Endothelial cell of umbilical vein (primary cell): Measurements from ENCODE around the gene DEFB127. TPM values are rescaled to one million over a fixed set of nuclear protein-coding genes. Genes with fewer than 3 reads are reported as not detected.

Experiments used
- BruUV-seq: library from RNA; stranded (reverse); fragments of 400-500 nt; replicated peaks from 2 replicates; lab custom pipeline; 2021; lab: Mats Ljungman, UMichigan
- CTCF ChIA-PET: fragments of 300-600, 350-600 bp; sonication (Branson Sonifier 250); formaldehyde crosslinking; loops from one replicate; lab custom pipeline; 2021; ENCODE audit warnings: antibody characterized with exemption, inconsistent platforms; lab: Charles Lee
- POLR2A ChIA-PET: fragments of 300-600, 350-600 bp; sonication (Branson Sonifier 250); formaldehyde crosslinking; loops from one replicate; lab custom pipeline; 2021; ENCODE audit warnings: antibody characterized with exemption, inconsistent platforms; lab: Charles Lee
- DNase-seq: peaks from one replicate; pipeline ENCODE4 v3.0.0-alpha.2; 2011; ENCODE audit warnings: low read depth, low spot score
- FAIRE-seq: peaks from 2 replicates; lab custom pipeline; 2011; peaks lifted over from hg19 to GRCh38; lab: Jason Lieb, UNC
- H2AFZ ChIP-seq: 2 replicates; pipeline ENCODE4 v1.6.0; 2012; ENCODE audit warnings: low read depth, low read length, control low read depth, inconsistent platforms
- H3K27ac ChIP-seq: 2 replicates; pipeline ENCODE4 v1.5.1; 2011; ENCODE audit warnings: low read depth, mild to moderate bottlenecking, control low read depth, low read length, moderate library complexity; ENCODE audit not compliant: insufficient read depth
- H3K27me3 ChIP-seq, 2 experiments: 2 replicates each; pipeline versions ENCODE4 v1.6.0 to v1.6.1; 2011; ENCODE audit warnings: low read length in 2 of 2, mixed read lengths in 1 of 2; ENCODE audit not compliant: control insufficient read depth in 2 of 2, insufficient read depth in 2 of 2
- H3K36me3 ChIP-seq, 2 experiments: 2 replicates in 1 of 2; 3 replicates in 1 of 2; pipeline ENCODE4 v1.5.1; 2011; ENCODE audit warnings: low read length in 2 of 2, mild to moderate bottlenecking in 1 of 2, moderate library complexity in 1 of 2; ENCODE audit not compliant: control insufficient read depth in 2 of 2, insufficient read depth in 2 of 2; ENCODE audit errors: extremely low read depth in 1 of 2
- H3K4me1 ChIP-seq: 3 replicates; pipeline ENCODE4 v1.5.1; 2011; ENCODE audit warnings: mild to moderate bottlenecking, low read length; ENCODE audit not compliant: control insufficient read depth, insufficient read depth; ENCODE audit errors: extremely low read depth
- H3K4me2 ChIP-seq: 2 replicates; pipeline ENCODE4 v1.6.1; 2011; ENCODE audit warnings: low read length, control low read depth, mixed read lengths; ENCODE audit not compliant: insufficient read depth
- H3K4me3 ChIP-seq, 3 experiments: fragments of 200-600 bp in 1 of 3; sonication (generic), shearing (Covaris generic) in 1 of 3; replicated peaks in 1 of 3; 2 replicates each; pipeline ENCODE4 v1.5.1; 2011 to 2016; ENCODE audit warnings: control low read depth in 3 of 3, low read length in 3 of 3, mild to moderate bottlenecking in 2 of 3, inconsistent platforms in 1 of 3, low read depth in 1 of 3, moderate library complexity in 1 of 3; ENCODE audit not compliant: insufficient read depth in 1 of 3
- H3K79me2 ChIP-seq: 2 replicates; pipeline ENCODE4 v1.6.0; 2012; ENCODE audit warnings: low read length, inconsistent platforms; ENCODE audit not compliant: control insufficient read depth, insufficient read depth
- H3K9ac ChIP-seq: replicated peaks from 2 replicates; pipeline ENCODE3; 2011; ENCODE audit warnings: low read length, control low read depth; ENCODE audit not compliant: insufficient read depth; ENCODE audit errors: extremely low read depth
- H3K9me1 ChIP-seq: replicated peaks from 3 replicates; pipeline ENCODE4 v1.6.0; 2011; ENCODE audit warnings: mild to moderate bottlenecking, low read length; ENCODE audit not compliant: control insufficient read depth, insufficient read depth; ENCODE audit errors: extremely low read depth
- H3K9me3 ChIP-seq: replicated peaks from 2 replicates; pipeline ENCODE4 v1.5.1; 2012; ENCODE audit warnings: low read length, inconsistent platforms; ENCODE audit not compliant: control insufficient read depth, insufficient read depth
- H4K20me1 ChIP-seq: replicated peaks from 2 replicates; pipeline ENCODE3; 2011; ENCODE audit warnings: mild to moderate bottlenecking, low read length; ENCODE audit not compliant: control insufficient read depth, insufficient read depth; ENCODE audit errors: extremely low read depth
- CTCF ChIP-seq, 2 donors: IDR thresholded peaks; 1 replicate in 1 of 2; 2 replicates in 1 of 2; pipeline ENCODE4 v1.5.1; 2011; ENCODE audit warnings: low read length in 2 of 2, mild to moderate bottlenecking in 2 of 2, moderate library complexity in 2 of 2, control low read depth in 1 of 2, inconsistent platforms in 1 of 2, low read depth in 1 of 2; ENCODE audit not compliant: insufficient read depth in 1 of 2; ENCODE audit errors: extremely low read depth in 1 of 2
- EZH2 ChIP-seq: IDR thresholded peaks from 2 replicates; pipeline ENCODE4 v1.6.1; 2012; ENCODE audit warnings: borderline replicate concordance, low read depth, mild to moderate bottlenecking, moderate library complexity, low read length, inconsistent platforms; ENCODE audit not compliant: severe bottlenecking
- FOS ChIP-seq: IDR thresholded peaks from 2 replicates; pipeline ENCODE4 v1.6.1; 2011; ENCODE audit warnings: mild to moderate bottlenecking, low read length, moderate library complexity, borderline replicate concordance; ENCODE audit not compliant: insufficient read depth
- GATA2 ChIP-seq: IDR thresholded peaks from 2 replicates; pipeline ENCODE4 v1.7.0; 2011; ENCODE audit warnings: low read depth, mild to moderate bottlenecking, moderate library complexity, mixed read lengths, low read length; ENCODE audit not compliant: insufficient read length, insufficient read depth
- JUN ChIP-seq: IDR thresholded peaks from 2 replicates; pipeline ENCODE4 v1.6.1; 2011; ENCODE audit warnings: borderline replicate concordance, low read depth; ENCODE audit not compliant: insufficient read length, insufficient read depth
- MAX ChIP-seq: IDR thresholded peaks from 2 replicates; pipeline ENCODE4 v1.6.1; 2011; ENCODE audit not compliant: insufficient read depth, insufficient read length
- MYC ChIP-seq: IDR thresholded peaks from one replicate; pipeline ENCODE4 v1.6.1; 2011; ENCODE audit warnings: mild to moderate bottlenecking, low read depth, low read length
- POLR2A ChIP-seq: IDR thresholded peaks from 2 replicates; pipeline ENCODE4 v1.6.1; 2012; ENCODE audit warnings: low read depth, mild to moderate bottlenecking, control low read depth, low read length
- POLR2AphosphoS5 ChIP-seq: IDR thresholded peaks from 2 replicates; pipeline ENCODE4 v1.6.1; 2012; ENCODE audit warnings: low read depth, mild to moderate bottlenecking, control low read depth, low read length, moderate library complexity; ENCODE audit not compliant: insufficient read depth
- dilution Hi-C: fragments of 300-500 bp; cut with MboI; formaldehyde crosslinking; loops from one replicate; pipeline ENCODE4 v1.15.0; 2019; ENCODE audit warnings: low sequenced_read_pairs; ENCODE audit not compliant: extremely low pct_ligation_motif_present
- intact Hi-C: fragments of 100-400 bp; cut with micrococcal nuclease; formaldehyde crosslinking; loops from one replicate; pipeline ENCODE4 v1.10.0; 2022
- polyA plus RNA-seq, 4 experiments: library from polyadenylated mRNA; depleted of rRNA in 3 of 4; stranded (reverse) in 3 of 4; unstranded in 1 of 4; fragments of >200 nt; gene quantifications; 2 replicates each; pipeline versions ENCODE4 v1.2.1 to v1.2.3, GENCODE V29; 2011 to 2012; ENCODE audit warnings: missing spikeins in 1 of 4
- total RNA-seq: library from RNA; stranded (reverse); gene quantifications from 2 replicates; pipeline ENCODE4 v1.2.3, GENCODE V29; 2021

The DEFB127 gene
- total and polyA plus RNA-seq, 2 donors (not counting 3 experiments of a cell fraction or from before 2014, with no cell fraction given) = not detected

- no peak overlapping the region for H2AFZ ChIP-seq
- DNase-seq = no peak
- no peaks in the 10 kb centered on the region for H4K20me1 ChIP-seq
- H3K27ac ChIP-seq = no peak overlapping the region
- dilution Hi-C loops (no loop called here), intact Hi-C loops (no loop called here)
- POLR2A ChIA-PET = no interaction called here
- H3K4me2 ChIP-seq = no peak overlapping the region
- H3K79me2 ChIP-seq = no peaks in the 10 kb centered on the region
- no peak for FAIRE-seq
- no TSS peak for BruUV-seq
- no peaks in the 10 kb centered on the region for H3K36me3 ChIP-seq
- H3K27me3 ChIP-seq = peaks cover 2 to 7% of the 10 kb centered on the region in 2 experiments
- no peak for TF ChIP-seq GATA2
- no peak for TF ChIP-seq EZH2
- TF ChIP-seq JUN = no peak
- no peak for TF ChIP-seq MYC
- no peaks in the 10 kb centered on the region for H3K9me1 ChIP-seq
- CTCF ChIA-PET = no interaction called here
- no peak overlapping the region for H3K9ac ChIP-seq
- H3K4me3 ChIP-seq = no peak overlapping the region
- H3K9me3 ChIP-seq = no peaks in the 10 kb centered on the region
- H3K4me1 ChIP-seq = no peaks in the 10 kb centered on the region
Measured at GRCh38 chr20:168876-169275, 11.6 kb downstream of the DEFB127 start.

- intact Hi-C loops = no loop called here
- no peak for FAIRE-seq
- CTCF ChIA-PET = no interaction called here
Measured at GRCh38 chr20:184288-184687, 27.0 kb downstream of the DEFB127 start.

More at GRCh38 chr20:184288-184687, 27.0 kb downstream of the DEFB127 start:
- Histone ChIP-seq H3K27ac (no peak overlapping the region), H4K20me1 (no peaks in the 10 kb centered on the region), H3K9me3 (no peaks in the 10 kb centered on the region), H2AFZ (no peak overlapping the region), H3K4me3 (no peak overlapping the region), H3K4me1 (no peaks in the 10 kb centered on the region), H3K27me3 (peaks cover 5 to 20% of the 10 kb centered on the region in 2 experiments), H3K79me2 (no peaks in the 10 kb centered on the region), H3K9ac (no peak overlapping the region), H3K36me3 (no peaks in the 10 kb centered on the region), H3K4me2 (no peak overlapping the region), H3K9me1 (peaks cover 3% of the 10 kb centered on the region)
- TF ChIP-seq MYC (no peak), GATA2 (no peak), MAX (no peak), POLR2AphosphoS5 (no peak), EZH2 (no peak), CTCF (IDR thresholded peaks at IDR 0.05; ENCODE audit: extremely low read depth in 1 of 2, insufficient read depth in 1 of 2, low read depth in 1 of 2, low read length in 2 of 2) (no peak), FOS (no peak), JUN (no peak), POLR2A (no peak)
- dilution Hi-C loops = no loop called here
- POLR2A ChIA-PET = no interaction called here
- DNase-seq = no peak
- BruUV-seq = no TSS peak
